AG10803 (cell line): ENCODE data around the gene STK24.
A peak's percentile ranks its signal among the peaks of the same experiment; 100 is the strongest.

ENCODE experiments used
- DNase-seq: peaks from one replicate; pipeline ENCODE4 v3.0.0; 2010; ENCODE audit warnings: low read depth
- H3K4me3 ChIP-seq: 2 replicates; pipeline ENCODE4 v1.5.1; 2011; ENCODE audit warnings: mild to moderate bottlenecking, low read length, control low read depth
- CTCF ChIP-seq: conservative IDR thresholded peaks from 2 replicates; pipeline ENCODE4 v1.5.1; 2011; ENCODE audit warnings: mild to moderate bottlenecking, low read length, control low read depth, inconsistent platforms

Gene STK24

DNA sequence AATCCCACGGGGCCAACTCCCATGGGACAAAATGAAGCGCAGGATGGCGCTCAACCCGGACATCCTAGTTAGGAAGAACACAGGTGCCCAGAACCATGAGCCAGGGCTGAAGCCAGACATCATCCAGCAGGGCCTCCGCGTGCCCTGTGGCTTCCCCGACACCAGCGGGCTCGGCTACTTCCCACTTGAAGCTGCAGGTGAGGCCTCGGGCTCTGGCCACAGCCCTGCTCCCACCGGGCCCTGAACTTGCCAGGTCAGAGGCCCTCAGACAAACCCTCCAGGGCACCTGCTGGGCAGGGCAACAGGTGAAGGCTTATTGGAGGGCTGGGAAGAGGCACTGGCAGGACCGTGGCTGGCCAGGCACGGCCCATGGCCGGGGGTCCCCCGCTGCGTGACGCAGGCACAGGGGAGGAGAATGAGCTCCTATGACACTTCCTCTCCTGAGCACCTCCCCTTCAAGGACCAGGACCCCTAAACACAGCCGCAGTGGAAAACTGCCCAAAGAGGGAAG, 117.7 kb downstream of the STK24 start:
- no peak for DNase-seq
- no peak for TF ChIP-seq CTCF
- H3K4me3 ChIP-seq, result no peak overlapping the region

DNA sequence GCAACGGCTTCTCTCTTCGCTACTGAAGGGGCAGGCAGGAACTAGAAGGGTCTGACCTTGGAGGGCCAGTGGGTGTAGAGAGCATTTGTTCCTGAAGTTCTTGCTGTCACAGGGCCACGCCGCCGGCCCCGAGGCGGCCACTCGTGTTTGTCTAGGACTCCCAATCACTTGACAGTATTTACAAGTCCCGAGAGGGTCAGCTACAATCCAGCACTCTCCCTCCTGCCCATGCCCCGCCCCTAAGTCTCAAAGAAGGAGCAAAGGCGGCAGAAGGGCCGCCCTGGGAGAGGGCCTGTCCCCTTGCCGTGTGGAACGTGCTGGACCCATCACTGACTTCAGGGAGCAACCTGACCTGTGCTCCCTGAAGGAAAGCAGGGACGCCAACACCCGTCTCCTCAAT, 118.5 kb downstream of the STK24 start:
- no peak for DNase-seq
- no peak for TF ChIP-seq CTCF
- no peak overlapping the region for H3K4me3 ChIP-seq

DNA sequence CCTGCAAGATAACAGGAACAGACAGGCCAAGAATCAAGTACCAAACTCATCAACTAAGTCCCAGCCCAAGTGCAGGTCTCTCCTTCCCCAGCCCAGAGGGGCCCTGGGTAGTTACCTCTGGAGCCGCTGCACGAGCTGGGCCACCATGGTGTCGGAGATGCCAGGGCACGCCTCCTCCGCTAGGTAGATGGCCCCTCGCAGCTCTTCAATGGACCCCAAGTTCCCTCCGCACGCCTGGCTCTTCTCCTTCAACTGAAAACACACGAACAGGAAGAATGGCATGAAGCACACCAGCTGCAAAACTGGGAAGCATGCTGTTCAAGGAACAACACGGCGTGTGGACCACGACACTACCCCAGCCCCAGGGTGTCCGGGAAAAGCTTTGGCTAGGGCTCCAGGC, 119.9 kb downstream of the STK24 start:
- no peak for DNase-seq
- no peak for TF ChIP-seq CTCF
- H3K4me3 ChIP-seq, result no peak overlapping the region

- H3K4me3 ChIP-seq, result no peak overlapping the region
- TF ChIP-seq CTCF, result no peak
- DNase-seq, result no peak
Observed at GRCh38 chr13:98456413-98456845, 120.5 kb downstream of the STK24 start.

DNA sequence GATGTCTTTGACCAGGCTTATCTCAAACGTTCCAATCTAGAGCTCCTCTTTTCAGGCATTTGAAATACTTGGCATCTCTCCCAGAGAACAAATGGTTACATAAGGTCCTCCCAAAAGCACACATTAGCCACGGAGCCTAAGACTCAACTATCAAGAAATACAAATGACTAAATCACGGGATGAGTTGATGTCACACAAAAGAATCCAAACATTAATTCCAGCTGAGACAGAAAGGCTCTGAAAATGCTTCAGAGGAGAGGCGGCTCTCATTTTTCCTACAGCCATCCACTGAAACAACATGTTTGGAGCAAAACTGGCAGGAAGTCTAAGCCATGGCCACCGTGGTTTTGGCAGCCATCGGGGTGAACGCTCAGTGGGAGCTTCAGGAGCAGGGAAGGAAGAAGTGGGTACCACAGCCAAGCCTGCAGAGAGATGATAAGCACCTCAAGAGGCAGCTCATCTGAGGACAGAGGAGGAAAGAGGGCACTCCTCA, 122.5 kb downstream of the STK24 start:
- no peak for TF ChIP-seq CTCF
- no peak overlapping the region for H3K4me3 ChIP-seq
- DNase-seq, result peak; percentile 97

DNA sequence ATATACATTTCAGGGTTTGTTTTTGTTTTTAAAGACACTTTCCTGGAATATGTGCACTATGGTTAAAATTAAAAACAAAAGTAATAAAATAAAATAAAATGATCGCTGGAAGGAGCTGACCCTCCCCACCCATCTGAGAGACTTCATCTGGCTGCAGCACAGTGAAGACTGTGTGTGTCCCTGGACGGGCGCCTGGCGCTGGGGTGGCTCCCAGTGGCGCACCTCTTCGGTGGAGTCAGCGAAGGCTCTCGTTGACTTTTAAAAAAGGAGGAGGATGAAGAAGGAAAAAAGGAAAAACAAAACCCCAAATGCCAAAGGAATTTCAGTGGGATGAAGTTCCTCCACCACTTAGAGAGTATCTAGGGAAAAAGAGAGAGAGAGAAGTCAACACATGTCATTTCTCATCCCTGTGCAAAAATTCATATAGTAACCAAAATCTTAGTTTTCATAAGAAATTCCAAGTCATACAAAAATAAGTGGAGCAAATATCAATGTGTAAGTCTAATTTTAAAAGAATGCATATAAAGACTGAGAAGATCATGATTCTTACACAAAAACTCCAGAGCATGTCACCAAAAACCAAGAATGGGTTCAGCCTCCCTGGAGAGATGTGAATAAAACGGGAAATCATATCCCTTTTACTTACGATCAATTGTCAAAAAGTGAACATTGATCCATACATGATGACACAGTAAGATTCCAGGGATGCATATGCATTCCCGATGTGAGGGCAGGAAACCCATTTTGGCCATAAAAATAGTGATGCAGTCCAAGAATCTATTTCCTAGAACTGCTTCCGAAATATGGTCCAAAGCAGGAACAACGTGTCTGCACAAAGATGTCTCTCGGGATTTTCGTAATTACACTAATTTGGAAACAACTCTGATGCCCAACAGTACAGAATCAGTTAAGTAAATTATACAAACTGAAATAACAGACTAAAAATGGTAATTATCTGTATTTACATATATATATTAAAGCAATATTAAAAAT, 123.8 kb downstream of the STK24 start:
- DNase-seq, result peak; percentile 71
- no peak overlapping the region for H3K4me3 ChIP-seq
- no peak for TF ChIP-seq CTCF
